HG02798 (cell line): Measurements from ENCODE around the gene ANXA1.

Experiments
- ATAC-seq: cut with Tn5 transposase; IDR thresholded peaks from one replicate; pipeline ENCODE4 v1.9.1; 2021; ENCODE audit warnings: mild to moderate bottlenecking; ENCODE audit not compliant: unreplicated experiment, poor library complexity

ANXA1 gene

GRCh38 chr9:73200694-73201452 is 49.2 kb downstream of the ANXA1 start:
- peak; percentile 59 for ATAC-seq

GRCh38 chr9:73202980-73203379 is 51.3 kb downstream of the ANXA1 start:
- no peak for ATAC-seq

- no peak for ATAC-seq
Observed at GRCh38 chr9:73204936-73205335, 53.3 kb downstream of the ANXA1 start.

- ATAC-seq, result no peak
Observed at GRCh38 chr9:73206851-73207250, 55.2 kb downstream of the ANXA1 start.

- no peak for ATAC-seq
Observed at GRCh38 chr9:73210886-73211666, 59.4 kb downstream of the ANXA1 start.

GRCh38 chr9:73213300-73213699 is 61.6 kb downstream of the ANXA1 start:
- no peak for ATAC-seq

- no peak for ATAC-seq
Observed at GRCh38 chr9:73215249-73215648, 63.6 kb downstream of the ANXA1 start.

- no peak for ATAC-seq
Observed at GRCh38 chr9:73216100-73216499, 64.4 kb downstream of the ANXA1 start.
